ENCODE results near the gene ECM2.

ECM2 gene

DNA sequence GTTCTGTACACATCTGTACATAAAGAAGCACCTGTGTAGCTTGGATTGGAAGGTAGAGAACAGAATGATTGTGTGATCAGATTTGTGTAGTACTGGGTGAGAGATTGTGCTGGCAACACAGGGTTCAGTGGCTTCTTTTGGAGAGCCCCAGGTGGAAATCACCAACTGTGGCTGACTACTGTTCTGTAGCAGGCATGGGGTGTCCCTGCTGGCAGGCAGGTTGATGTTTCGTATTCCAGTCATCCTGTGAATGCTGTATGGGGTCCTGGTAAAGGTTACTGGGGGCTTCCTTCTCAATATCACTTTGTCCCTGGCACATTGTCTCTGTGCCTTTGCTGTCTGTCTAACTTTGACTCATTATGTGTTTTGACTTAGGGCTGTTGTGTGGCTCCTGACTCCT, 58.8 kb downstream of the ECM2 start:
- intact Hi-C loops (cut with DNase I; ENCODE audit: low total_unique reads): no loop called here
- Histone ChIP-seq H3K36me3 (no peaks in the 10 kb centered on the region), H3K27ac (peak overlapping the region; percentile 8 to 41), H3K4me3 (no peak overlapping the region), H3K9me3 (no peaks in the 10 kb centered on the region), H3K27me3 (no peaks in the 10 kb centered on the region), H3K4me1 (peaks cover 0 to 68% (median 23%) of the 10 kb centered on the region in 4 donors)
- TF ChIP-seq CTCF (IDR thresholded peaks at IDR 0.05): no peak
- DNase-seq: no peak

GRCh38 chr9:92474587-92474986, 61.2 kb downstream of the ECM2 start:
- Histone ChIP-seq H3K4me1 (peaks cover 0 to 44% (median 16%) of the 10 kb centered on the region in 4 donors), H3K27ac (no peak overlapping the region), H3K27me3 (no peaks in the 10 kb centered on the region), H3K4me3 (no peak overlapping the region), H3K9me3 (no peaks in the 10 kb centered on the region), H3K36me3 (no peaks in the 10 kb centered on the region)
- no peak for TF ChIP-seq CTCF (IDR thresholded peaks at IDR 0.05)
- no peak for DNase-seq
- intact Hi-C loops (cut with DNase I; ENCODE audit: low total_unique reads): no loop called here

DNA sequence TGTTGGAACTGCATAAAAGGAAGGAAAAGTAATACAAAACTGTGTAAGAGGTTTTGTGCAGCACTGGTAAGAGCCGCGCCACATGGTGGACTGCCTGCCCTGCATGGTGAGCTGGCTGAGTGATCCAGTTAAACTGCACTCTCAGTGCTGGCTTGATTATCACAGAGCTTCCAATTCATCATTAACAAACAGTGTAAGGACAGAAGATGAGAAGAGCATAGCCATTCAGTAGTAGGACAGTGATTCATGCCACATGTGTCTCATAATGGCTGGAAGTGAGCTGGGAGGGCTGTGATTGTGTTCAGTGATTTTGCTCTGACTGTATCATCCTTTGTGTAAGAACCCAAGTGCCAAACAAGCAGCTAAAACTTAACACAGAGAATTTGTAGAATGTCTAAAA, 67.6 kb downstream of the ECM2 start:
- no peaks in the 10 kb centered on the region for H3K9me3 ChIP-seq
- TF ChIP-seq CTCF (IDR thresholded peaks at IDR 0.05): no peak
- H3K27ac ChIP-seq: peak overlapping the region in 1 of 2 donors; percentile 85
- intact Hi-C loops (cut with DNase I; ENCODE audit: low total_unique reads): no loop called here
- no peaks in the 10 kb centered on the region for H3K36me3 ChIP-seq
- no peak for DNase-seq
- H3K27me3 ChIP-seq: no peaks in the 10 kb centered on the region
- peaks cover 0 to 28% (median 12%) of the 10 kb centered on the region in 4 donors for H3K4me1 ChIP-seq
- H3K4me3 ChIP-seq: no peak overlapping the region

- TF ChIP-seq CTCF (IDR thresholded peaks at IDR 0.05): no peak
- Histone ChIP-seq H3K27ac (peak overlapping the region; percentile 46 to 85), H3K27me3 (no peaks in the 10 kb centered on the region), H3K4me3 (no peak overlapping the region), H3K36me3 (no peaks in the 10 kb centered on the region), H3K4me1 (peaks cover 0 to 35% (median 13%) of the 10 kb centered on the region in 4 donors), H3K9me3 (no peaks in the 10 kb centered on the region)
- no peak for DNase-seq
- intact Hi-C loops (cut with DNase I; ENCODE audit: low total_unique reads): no loop called here
Measured at GRCh38 chr9:92467511-92467910, 68.3 kb downstream of the ECM2 start.

DNA sequence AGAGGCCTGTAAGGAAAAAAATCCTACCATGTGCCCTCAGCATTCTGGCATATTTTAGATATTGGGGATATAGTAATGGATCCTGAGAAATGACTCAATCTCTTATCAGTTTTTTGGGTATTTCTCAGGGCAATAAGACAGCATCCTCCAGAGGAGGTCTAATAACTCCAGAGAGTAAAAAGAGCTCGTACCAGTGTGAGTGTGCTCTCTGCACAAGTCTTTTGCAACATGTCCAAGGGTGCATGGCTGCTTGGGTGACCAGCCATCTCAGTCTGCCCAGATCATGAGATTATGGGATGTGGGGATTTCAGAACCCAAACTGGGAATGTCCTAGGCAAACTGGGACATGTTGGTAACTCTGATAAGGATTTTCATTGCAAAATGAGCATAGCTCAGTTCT, 68.7 kb downstream of the ECM2 start:
- no peak for TF ChIP-seq CTCF (IDR thresholded peaks at IDR 0.05)
- H3K9me3 ChIP-seq: no peaks in the 10 kb centered on the region
- intact Hi-C loops (cut with DNase I; ENCODE audit: low total_unique reads): no loop called here
- H3K4me1 ChIP-seq: peaks cover 0 to 35% (median 13%) of the 10 kb centered on the region in 4 donors
- H3K4me3 ChIP-seq: no peak overlapping the region
- no peak for DNase-seq
- peak overlapping the region; percentile 46 to 85 for H3K27ac ChIP-seq
- H3K27me3 ChIP-seq: no peaks in the 10 kb centered on the region
- H3K36me3 ChIP-seq: no peaks in the 10 kb centered on the region

DNA sequence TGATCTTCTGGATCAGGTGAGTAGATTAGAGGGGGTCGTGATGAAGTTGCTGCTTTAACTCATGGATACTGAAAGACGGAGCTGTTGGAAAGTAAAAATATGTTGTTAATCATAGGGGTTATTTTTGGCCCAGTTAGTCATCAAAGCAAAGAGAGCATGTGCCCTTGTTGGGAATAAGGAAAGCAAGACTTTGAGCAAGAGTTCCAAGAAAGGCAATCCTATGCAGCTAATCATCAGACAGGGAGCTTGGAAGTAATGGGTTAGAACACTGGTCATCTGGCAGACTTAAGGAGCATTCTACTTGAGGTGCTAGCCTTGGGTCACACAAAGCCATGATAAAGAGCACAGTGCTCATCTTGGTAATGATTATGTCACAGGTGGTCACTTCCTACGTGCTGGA, 71.8 kb downstream of the ECM2 start:
- Histone ChIP-seq H3K27me3 (no peaks in the 10 kb centered on the region), H3K9me3 (no peaks in the 10 kb centered on the region), H3K4me3 (no peak overlapping the region), H3K36me3 (peaks cover 0 to 7% (median 0%) of the 10 kb centered on the region in 3 donors), H3K4me1 (peaks cover 0 to 35% (median 13%) of the 10 kb centered on the region in 4 donors), H3K27ac (peak overlapping the region; percentile 85 to 87)
- no peak for DNase-seq
- no peak for TF ChIP-seq CTCF (IDR thresholded peaks at IDR 0.05)
- intact Hi-C loops (cut with DNase I; ENCODE audit: low total_unique reads): loop anchor here (5.0 kb wide), 1 partner anchor 153 kb away; no protein-coding TSS in a partner anchor

Data from tibial artery (tissue), 4 donors.